Measurements from ENCODE around the gene BRF1. TPM values are rescaled to one million over a fixed set of nuclear protein-coding genes. Genes with fewer than 3 reads are reported as not detected.

BRF1 gene
- total RNA-seq, 1 experiment from 2014 or later, result 41.2 TPM

DNA sequence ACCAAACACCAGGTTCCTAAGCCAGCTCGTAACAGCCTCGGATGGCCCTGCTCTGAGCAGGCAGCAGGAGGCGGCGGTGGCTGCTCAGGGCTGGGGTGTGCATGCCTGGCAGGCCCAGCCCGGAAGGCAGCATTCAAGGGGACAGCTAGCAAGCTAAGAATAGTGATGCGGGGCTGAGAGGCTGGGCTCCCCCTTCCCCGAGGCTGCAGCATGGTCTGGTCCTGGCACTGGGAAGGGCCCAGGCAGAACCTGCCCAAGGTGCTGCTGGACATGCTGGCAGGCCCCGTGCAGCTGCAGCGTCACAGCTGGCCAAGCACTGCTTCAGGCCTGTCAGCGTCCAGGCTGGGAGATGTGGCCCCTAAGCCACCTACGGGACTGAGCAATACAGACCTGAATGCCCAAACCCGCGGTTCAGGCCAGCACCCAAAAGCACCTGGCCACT, 93.3 kb downstream of the BRF1 start:
- no peak overlapping the region for H3K9ac ChIP-seq (ENCODE audit: low read length)
- no peaks in the 10 kb centered on the region for H4K20me1 ChIP-seq (ENCODE audit: insufficient read depth)
- no peak overlapping the region for H3K4me3 ChIP-seq (replicated peaks in 1 of 2; ENCODE audit: low read depth in 1 of 2, low read length in 2 of 2)
- no peak overlapping the region for H3K27ac ChIP-seq (ENCODE audit: low read depth, low read length)
- H3K9me3 ChIP-seq (ENCODE audit: control insufficient read depth in 1 of 2, insufficient read depth in 1 of 2, low read depth in 1 of 2, low read length in 2 of 2), result no peaks in the 10 kb centered on the region
- no peak overlapping the region for H2AFZ ChIP-seq (ENCODE audit: low read depth, low read length, poor library complexity, severe bottlenecking)
- ATAC-seq (peak; percentile 35), DNase-seq (ENCODE audit: low read depth, low spot score) (no peak)
- intact Hi-C loops (cut with micrococcal nuclease), result no loop called here
- peaks cover 3 to 11% of the 10 kb centered on the region in 2 experiments; a peak in 2 of 4 replicates for H3K4me1 ChIP-seq (ENCODE audit: control insufficient read depth in 1 of 2, insufficient read depth in 2 of 2, low read length in 2 of 2)
- POLR2A ChIA-PET, result no interaction called here
- H3K9me2 ChIP-seq (ENCODE audit: insufficient read depth), result no peaks in the 10 kb centered on the region
- CTCF ChIA-PET, result interaction anchor here (1.4 kb wide), 1 partner anchor 144 kb away, joined by 6 read pairs; no protein-coding TSS in a partner anchor
- no peaks in the 10 kb centered on the region for H3K36me3 ChIP-seq (ENCODE audit: control insufficient read depth in 1 of 2, insufficient read depth in 2 of 2, low read length in 2 of 2)
- H3K79me2 ChIP-seq (ENCODE audit: insufficient read depth, low read length), result no peaks in the 10 kb centered on the region
- BruUV-seq (replicated peaks), result no TSS peak
- no peak overlapping the region for H3K4me2 ChIP-seq (ENCODE audit: low read length)
- H3K27me3 ChIP-seq (ENCODE audit: insufficient read depth, low read length), result no peaks in the 10 kb centered on the region
- RAD21 ChIA-PET (ENCODE audit: low non-redundant PET in 1 of 2, low total read pairs in 2 of 2, uncharacterized antibody in 2 of 2, unreplicated experiment in 2 of 2), result interaction anchor here in 1 of 2 experiments (0.5 kb wide), 1 partner anchor 274 kb away, joined by 3 read pairs; no protein-coding TSS in a partner anchor
- no peak for TF ChIP-seq ZNF274 (IDR thresholded peaks at IDR 0.05; ENCODE audit: low read depth, low read length)
- no peak for TF ChIP-seq CEBPB (IDR thresholded peaks at IDR 0.05; ENCODE audit: low read depth)
- TF ChIP-seq JUND (IDR thresholded peaks at IDR 0.05), result no peak
- no peak for TF ChIP-seq ELF1 (IDR thresholded peaks at IDR 0.05; ENCODE audit: borderline replicate concordance, low read depth)
- no peak for TF ChIP-seq EGR1 (IDR thresholded peaks at IDR 0.05; ENCODE audit: low read depth)
- TF ChIP-seq, protein P1, sequence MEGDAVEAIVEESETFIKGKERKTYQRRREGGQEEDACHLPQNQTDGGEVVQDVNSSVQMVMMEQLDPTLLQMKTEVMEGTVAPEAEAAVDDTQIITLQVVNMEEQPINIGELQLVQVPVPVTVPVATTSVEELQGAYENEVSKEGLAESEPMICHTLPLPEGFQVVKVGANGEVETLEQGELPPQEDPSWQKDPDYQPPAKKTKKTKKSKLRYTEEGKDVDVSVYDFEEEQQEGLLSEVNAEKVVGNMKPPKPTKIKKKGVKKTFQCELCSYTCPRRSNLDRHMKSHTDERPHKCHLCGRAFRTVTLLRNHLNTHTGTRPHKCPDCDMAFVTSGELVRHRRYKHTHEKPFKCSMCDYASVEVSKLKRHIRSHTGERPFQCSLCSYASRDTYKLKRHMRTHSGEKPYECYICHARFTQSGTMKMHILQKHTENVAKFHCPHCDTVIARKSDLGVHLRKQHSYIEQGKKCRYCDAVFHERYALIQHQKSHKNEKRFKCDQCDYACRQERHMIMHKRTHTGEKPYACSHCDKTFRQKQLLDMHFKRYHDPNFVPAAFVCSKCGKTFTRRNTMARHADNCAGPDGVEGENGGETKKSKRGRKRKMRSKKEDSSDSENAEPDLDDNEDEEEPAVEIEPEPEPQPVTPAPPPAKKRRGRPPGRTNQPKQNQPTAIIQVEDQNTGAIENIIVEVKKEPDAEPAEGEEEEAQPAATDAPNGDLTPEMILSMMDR (IDR thresholded peaks at IDR 0.05 in 2 of 3, conservative IDR thresholded peaks at IDR 0.05 in 1 of 3; ENCODE audit: borderline replicate concordance in 1 of 3, insufficient read depth in 1 of 3, low read depth in 2 of 3, low read length in 2 of 3), result peak in 2 of 3 experiments; percentile 3 to 18; a peak in 1 of 6 replicates

DNA sequence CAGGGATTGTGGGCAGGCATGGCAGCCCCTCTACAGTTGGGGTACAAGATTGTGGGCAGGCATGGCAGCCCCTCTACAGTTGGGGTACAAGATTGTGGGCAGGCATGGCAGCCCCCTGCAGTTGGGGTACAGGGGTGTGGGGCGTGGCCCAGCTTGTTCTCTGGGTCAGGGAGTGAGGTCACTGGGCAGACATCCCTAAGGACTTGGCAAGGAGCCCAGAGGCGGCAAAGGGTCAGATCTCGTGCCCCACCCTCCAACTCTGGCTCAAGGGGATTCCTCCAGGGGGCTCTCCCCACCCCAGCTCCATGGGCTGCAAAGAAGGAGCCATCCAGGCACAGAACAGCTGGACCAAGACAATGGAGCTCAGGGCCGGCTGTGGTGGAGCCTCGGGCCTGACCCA, 93.9 kb downstream of the BRF1 start:
- ATAC-seq, result no peak; the same call in 1 of the 2 replicates
- Histone ChIP-seq H3K4me1 (ENCODE audit: control insufficient read depth in 1 of 2, insufficient read depth in 2 of 2, low read length in 2 of 2) (peaks cover 7 to 13% of the 10 kb centered on the region in 2 experiments; a peak in 3 of 4 replicates), H3K36me3 (ENCODE audit: control insufficient read depth in 1 of 2, insufficient read depth in 2 of 2, low read length in 2 of 2) (no peaks in the 10 kb centered on the region), H3K9me3 (ENCODE audit: control insufficient read depth in 1 of 2, insufficient read depth in 1 of 2, low read depth in 1 of 2, low read length in 2 of 2) (no peaks in the 10 kb centered on the region), H4K20me1 (ENCODE audit: insufficient read depth) (no peaks in the 10 kb centered on the region), H2AFZ (ENCODE audit: low read depth, low read length, poor library complexity, severe bottlenecking) (no peak overlapping the region), H3K9ac (ENCODE audit: low read length) (no peak overlapping the region), H3K4me3 (replicated peaks in 1 of 2; ENCODE audit: low read depth in 1 of 2, low read length in 2 of 2) (no peak overlapping the region), H3K4me2 (ENCODE audit: low read length) (no peak overlapping the region), H3K27ac (ENCODE audit: low read depth, low read length) (no peak overlapping the region), H3K79me2 (ENCODE audit: insufficient read depth, low read length) (no peaks in the 10 kb centered on the region), H3K9me2 (ENCODE audit: insufficient read depth) (no peaks in the 10 kb centered on the region), H3K27me3 (ENCODE audit: insufficient read depth, low read length) (no peaks in the 10 kb centered on the region)
- DNase-seq (ENCODE audit: low read depth, low spot score), result no peak
- RAD21 ChIA-PET (ENCODE audit: low non-redundant PET in 1 of 2, low total read pairs in 2 of 2, uncharacterized antibody in 2 of 2, unreplicated experiment in 2 of 2), result interaction anchor here in 1 of 2 experiments (0.5 kb wide), 1 partner anchor 274 kb away, joined by 3 read pairs; no protein-coding TSS in a partner anchor
- TF ChIP-seq EZH2 (IDR thresholded peaks at IDR 0.05) (no peak), RAD21 (IDR thresholded peaks at IDR 0.05; ENCODE audit: low read depth) (no peak), SRF (IDR thresholded peaks at IDR 0.05; ENCODE audit: low read depth) (no peak), CBX3 (IDR thresholded peaks at IDR 0.05; ENCODE audit: low read depth) (no peak), YY1 (IDR thresholded peaks at IDR 0.05; ENCODE audit: extremely low read depth, insufficient replicate concordance, low read depth, low read length) (no peak), CEBPB (IDR thresholded peaks at IDR 0.05; ENCODE audit: low read depth) (no peak), FOSL1 (IDR thresholded peaks at IDR 0.05; ENCODE audit: low read depth) (no peak), SIN3A (IDR thresholded peaks at IDR 0.05; ENCODE audit: low read depth) (no peak)
- TF ChIP-seq, protein P2, sequence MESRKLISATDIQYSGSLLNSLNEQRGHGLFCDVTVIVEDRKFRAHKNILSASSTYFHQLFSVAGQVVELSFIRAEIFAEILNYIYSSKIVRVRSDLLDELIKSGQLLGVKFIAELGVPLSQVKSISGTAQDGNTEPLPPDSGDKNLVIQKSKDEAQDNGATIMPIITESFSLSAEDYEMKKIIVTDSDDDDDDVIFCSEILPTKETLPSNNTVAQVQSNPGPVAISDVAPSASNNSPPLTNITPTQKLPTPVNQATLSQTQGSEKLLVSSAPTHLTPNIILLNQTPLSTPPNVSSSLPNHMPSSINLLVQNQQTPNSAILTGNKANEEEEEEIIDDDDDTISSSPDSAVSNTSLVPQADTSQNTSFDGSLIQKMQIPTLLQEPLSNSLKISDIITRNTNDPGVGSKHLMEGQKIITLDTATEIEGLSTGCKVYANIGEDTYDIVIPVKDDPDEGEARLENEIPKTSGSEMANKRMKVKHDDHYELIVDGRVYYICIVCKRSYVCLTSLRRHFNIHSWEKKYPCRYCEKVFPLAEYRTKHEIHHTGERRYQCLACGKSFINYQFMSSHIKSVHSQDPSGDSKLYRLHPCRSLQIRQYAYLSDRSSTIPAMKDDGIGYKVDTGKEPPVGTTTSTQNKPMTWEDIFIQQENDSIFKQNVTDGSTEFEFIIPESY (IDR thresholded peaks at IDR 0.05; ENCODE audit: extremely low read depth, insufficient replicate concordance, low read length), result no peak
- TF ChIP-seq, protein P3, sequence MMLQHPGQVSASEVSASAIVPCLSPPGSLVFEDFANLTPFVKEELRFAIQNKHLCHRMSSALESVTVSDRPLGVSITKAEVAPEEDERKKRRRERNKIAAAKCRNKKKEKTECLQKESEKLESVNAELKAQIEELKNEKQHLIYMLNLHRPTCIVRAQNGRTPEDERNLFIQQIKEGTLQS (IDR thresholded peaks at IDR 0.05), result no peak
- no TSS peak for BruUV-seq (replicated peaks)
- POLR2A ChIA-PET, result no interaction called here
- CTCF ChIA-PET, result interaction anchor here (1.4 kb wide), 1 partner anchor 145 kb away, joined by 6 read pairs; no protein-coding TSS in a partner anchor
- intact Hi-C loops (cut with micrococcal nuclease), result no loop called here

All from HCT116 (cell line).